GM19328 (cell line): ENCODE results near the gene HOXB1.

Source experiments
- ATAC-seq: cut with Tn5 transposase; IDR thresholded peaks from one replicate; pipeline ENCODE4 v1.9.1; 2021; ENCODE audit warnings: mild to moderate bottlenecking, moderate library complexity; ENCODE audit not compliant: unreplicated experiment

HOXB1 gene

DNA sequence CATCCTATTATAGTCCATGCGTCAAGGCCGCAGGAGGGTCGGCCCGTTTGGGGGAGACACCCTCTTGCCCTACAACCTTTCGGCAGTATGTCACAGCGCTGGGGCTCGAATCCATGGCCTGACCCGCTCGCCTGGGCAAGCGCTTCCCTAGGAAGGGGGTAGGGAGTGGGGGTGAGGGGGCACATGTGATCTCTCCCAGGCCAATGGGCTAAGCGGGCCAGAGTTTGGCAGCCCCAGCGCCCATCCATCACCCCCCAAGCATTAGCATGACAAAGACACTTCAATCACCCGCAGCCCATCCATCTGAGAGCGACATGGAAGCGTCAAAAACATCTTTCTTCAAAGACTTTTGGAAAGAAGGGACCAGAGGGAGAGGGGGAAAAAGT is at the start of gene HOXB1:
HOXB1 (minus strand) TSS at position 125 of the 386 bp plus-strand sequence; CDS start at position 18, 107 bp downstream.
- ATAC-seq: no peak

DNA sequence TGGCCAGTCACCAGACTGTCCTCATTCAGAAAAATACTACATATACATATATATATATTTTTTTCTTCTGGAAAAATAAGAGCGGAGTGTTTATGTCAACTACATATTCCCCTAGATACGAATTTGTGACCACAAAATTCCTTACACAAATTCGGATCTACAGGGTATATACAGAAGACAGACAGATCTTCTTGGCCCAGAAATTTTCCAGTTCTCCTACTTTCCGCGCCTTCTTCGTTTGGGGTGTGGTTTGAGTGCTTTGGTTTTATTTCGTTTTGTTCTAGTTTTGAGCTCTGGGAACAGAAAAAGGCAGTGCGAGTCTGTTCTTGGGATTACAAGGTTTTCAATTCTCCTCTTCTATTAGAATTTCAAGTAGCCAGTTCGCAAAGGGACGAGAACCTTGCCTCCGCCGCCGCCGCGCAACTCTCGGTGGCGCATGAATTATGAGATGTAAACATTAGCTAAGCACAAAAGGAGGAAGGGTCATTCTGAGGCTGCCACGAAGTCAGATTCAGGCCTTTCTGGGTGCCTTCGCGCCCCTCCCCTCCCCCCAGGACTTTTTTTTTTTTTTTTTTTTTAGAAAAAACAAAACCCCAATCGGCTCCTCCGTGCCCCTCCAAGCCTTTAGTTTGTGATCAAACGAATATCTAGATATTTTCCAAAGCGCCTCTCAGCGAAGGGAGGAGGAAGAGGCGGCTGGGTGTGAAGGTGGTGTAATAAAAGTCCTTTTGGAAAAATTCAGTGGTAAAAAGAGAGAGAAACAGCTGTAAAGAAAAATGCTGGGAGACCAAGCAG is 49.1 kb upstream of the HOXB1 start:
- ATAC-seq: no peak

DNA sequence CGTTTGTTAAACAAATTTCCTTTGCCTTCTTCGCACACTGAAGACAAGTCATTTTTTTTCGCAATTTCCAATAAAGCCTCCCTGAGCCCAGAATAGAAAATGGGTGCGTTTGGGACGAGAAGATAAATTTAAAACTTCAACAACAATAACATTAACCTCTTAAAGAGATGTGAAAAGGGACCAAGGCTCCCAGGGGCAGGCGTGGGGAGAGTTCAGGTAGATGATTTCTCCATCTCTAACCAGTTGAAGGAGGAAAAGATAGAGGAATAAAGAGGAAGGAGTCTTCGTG is 48.6 kb upstream of the HOXB1 start:
- no peak for ATAC-seq

DNA sequence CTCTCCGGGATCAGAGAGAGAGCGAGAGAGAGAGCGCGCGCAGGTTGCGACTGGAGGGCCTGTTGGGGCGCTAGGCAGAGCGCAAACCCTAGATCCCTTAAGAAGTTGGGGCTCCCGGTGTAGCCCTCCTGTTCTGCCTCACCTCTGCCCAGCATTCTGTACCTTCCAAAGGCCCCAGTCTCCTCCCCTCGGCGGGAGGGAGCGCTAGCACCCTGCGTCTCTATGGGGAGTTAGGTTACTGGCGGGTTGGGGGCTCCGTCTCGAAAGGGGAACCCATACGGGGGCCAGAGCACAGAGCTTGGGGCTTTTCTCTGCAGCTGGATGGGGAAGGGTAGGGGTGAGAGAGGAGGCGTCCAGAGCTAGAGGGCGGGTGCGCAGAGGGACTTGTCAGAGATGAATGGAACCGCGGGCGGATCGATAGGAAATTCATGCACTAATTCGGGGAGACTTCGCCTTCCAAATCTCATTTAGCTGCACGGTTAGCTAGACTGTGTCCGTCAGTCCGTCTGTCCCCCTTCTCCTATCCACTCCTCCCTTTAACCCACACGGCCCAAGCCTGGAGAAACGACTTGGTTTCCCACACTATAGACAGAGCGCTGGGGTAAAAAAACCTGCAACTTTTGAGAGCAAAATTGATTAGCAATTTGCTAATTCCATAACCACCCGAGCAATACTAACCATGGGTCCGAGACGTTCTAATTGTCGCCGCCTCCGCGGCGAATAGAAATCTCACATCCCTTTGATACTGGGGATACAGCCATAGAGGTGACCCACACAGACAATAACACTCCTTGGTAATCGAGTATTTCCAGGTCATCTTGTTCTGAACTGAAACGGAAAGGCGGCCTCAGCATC is 48.0 kb upstream of the HOXB1 start:
- ATAC-seq: no peak

DNA sequence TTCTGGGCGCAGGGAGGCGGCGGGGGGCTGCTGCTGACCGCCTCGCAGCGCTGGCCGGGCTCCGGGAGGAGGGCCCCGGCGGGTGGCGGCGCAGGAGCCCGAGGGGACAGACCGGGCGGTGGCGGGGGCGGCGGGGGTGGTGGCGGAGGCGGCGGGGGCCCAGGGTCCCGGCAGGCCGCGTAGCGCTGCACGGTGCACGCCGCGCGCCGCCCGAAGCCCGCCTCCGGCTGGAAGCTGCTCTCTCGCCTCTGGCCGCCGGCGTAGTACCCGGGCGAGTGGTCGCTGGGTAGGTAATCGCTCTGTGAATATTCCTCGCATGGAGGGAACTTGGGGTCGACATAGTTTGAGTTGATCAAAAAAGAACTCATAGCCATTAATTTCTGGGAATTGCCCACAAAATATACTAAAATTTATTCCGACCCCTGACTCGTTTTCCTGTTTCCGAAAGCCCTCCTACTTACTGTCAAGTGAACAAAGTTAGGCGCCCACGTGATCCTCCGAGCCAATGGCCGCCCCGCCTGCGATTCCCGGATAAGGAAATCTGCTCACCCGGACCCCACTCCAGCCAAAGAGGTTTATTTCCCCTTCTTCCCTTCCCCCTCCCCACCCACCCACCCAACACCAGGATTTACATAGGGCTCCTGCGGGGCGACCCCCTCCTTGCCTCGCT is 47.3 kb upstream of the HOXB1 start, which contains the start of gene HOXB4:
HOXB4 (minus strand) TSS at position 405 of the 670 bp plus-strand sequence; CDS start at position 374, 31 bp downstream.
- ATAC-seq: no peak

DNA sequence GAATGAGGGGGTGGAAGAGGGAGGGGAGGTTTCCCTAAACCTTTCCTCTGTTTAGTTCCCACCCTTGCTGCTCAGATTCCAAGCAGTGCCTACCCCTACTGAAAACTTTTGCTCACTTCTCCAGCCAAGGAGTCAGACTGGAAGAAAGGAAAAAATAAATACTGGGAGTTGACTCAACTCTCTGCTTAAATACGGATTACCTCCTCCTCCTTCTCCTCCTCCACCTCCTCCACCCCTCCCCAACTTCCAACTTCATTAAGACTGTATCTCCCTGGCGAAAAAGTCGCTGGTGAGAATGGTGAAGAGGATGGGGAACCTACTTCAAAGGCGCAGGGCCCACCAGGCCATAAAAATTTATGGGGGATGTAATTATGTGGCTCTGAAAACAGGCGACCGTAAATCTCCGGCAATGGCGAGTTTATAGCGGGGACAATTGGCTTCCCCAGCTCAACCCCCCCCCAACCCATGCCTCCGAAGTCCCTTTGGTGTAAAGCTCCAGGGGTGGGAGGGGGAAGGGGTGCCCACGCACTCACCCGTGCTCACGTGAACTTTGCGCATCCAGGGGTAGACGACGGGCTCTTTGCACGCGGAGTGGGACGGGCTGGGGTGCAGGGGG is 46.6 kb upstream of the HOXB1 start:
- ATAC-seq: no peak

DNA sequence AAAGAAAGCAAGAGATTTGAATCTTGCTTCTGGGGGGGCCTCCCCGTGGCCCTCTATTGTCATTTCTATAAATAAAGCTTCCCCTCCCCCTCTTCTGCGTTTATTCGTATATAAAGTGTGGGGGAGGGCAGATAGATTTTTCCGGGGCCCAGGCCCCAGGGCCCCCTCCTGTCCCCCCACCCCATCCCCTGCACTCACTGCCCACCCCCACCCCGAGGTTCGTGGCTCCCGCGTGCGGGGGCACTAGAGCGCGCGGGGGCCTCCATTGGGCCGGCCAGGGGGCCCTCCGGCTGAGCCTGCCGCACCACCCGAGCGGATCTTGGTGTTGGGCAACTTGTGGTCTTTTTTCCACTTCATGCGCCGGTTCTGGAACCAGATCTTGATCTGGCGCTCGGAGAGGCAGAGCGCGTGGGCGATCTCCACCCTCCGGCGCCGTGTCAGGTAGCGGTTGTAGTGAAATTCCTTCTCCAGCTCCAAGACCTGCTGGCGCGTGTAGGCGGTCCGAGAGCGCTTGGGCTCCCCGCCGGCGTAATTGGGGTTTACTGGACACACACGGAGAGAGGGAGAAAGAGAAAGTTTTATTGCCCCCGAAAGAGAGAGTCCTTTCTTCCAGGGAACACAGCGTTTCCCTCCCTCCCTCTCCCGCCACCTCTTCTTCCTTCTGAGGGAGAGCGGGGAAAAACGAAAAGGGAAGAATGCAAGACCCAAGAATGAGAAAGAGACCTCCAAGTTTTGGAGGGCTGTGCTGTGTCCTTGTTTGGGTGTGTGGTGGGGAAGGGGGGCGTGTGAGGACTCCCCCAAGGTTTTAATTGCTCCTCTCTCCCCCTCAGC is 45.9 kb upstream of the HOXB1 start:
- ATAC-seq: no peak

DNA sequence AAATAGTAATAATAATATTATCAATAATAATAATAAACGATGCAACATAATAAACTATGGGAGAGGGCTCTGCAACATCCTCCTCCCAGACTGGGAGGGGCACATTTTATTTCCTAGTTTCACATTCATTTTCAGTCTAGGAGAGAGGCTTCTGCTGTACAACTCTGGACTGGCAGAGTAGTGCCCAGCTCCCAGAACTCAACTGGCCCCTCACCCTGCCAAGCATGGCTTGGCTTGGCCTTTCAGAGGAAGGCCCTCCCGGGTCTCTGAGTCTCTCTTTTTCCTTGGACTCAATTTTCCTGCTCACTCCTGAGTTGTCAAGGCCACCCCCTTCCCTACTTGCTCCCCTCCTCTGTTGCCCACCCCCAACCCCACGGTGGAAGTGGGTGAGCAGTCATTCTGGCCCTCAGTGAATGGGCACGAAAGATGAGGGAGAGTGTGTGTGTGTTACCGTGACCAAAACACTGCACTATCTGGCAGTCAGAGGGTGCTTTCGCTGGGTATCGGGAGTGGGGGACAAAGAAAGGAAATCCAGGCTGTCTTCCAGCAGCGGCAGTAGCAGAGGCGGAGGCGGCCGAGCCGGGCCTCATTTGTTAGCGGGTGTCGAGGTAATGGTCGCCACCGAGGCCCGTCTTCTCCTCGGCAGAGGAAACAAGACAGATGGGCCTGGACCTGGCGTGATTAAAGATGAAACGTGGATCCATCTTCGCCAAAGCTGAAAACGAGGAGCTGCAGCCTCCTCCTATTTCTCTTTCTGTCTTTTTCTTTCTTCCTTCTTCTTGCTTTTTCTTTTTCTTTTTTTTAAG is 45.1 kb upstream of the HOXB1 start:
- ATAC-seq: no peak

DNA sequence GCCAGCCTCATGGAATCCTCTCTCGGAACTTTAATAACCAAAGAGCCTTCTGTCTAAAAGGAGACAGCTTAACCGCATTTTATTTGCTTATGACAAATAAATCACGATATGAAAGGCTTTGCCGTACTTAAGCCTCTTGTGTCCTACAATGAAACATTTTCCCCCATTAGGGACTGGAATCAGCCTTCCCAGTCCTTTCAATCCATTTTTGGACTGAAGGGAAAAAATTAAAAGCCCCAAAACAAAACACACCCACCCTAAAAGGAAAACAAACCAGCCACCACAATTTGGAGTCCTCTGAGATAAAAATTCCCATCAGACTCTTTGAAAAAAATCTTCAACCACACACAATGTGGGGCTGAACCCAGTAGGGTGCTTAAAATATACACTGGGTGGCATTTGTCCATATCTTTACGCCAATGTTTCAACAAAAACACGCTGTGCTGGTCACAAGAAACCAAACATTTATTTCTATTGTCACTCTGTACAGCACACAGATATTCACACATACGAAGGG is 44.3 kb upstream of the HOXB1 start:
- no peak for ATAC-seq

DNA sequence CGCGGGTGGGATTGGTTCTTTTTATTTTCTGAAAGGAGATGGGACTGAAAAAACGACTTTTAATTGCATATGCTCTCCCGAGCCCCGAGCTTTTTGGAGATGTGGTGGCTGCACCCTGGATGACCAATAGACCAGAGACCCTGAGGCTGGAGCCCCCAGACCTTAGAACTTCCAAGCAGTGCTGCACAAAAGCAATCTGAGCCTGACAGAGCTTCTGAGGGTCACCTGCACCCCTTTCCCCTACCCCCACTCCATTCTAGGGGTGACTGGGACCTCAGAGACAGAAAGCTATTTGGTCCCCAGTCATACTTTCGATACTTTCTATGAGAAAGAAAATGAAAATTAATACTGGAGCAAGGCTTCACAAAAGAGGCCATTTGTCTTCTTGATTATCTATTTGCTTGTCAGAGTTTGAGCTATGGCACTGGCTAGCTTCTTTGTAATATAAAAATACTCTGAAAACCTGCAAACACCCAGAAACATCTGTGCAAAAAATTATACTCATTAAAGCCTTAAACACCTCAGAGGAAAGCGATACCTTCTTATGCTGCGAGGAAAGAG is 43.8 kb upstream of the HOXB1 start:
- no peak for ATAC-seq

DNA sequence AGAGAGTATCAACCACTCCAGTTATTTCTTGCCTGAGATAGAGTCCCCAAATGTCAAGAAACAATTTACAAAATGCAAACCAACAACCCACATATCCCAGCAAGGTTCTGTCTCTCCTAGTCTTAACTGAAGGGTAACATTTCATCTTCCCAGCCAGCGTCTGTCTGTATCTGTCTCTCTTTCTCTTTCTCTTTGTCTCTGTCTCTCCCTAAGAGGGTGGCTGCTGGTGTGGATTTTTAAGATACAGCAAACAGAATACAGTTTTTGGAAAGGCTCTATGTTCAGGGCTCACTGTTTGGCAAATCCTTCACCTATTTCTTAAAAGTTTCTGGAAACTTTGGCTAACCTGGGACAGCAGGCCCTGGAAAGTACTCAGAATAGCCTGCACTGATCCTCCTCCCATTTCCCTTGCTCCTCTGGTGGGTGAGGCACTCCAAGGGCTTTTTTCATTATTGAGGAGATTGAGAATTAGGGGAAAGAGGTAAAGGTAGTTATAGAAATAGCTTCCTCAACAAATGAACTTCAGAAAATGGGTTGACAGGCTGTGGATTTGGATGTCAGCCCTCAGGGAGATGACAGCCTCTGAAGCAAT is 41.1 kb upstream of the HOXB1 start:
- no peak for ATAC-seq

DNA sequence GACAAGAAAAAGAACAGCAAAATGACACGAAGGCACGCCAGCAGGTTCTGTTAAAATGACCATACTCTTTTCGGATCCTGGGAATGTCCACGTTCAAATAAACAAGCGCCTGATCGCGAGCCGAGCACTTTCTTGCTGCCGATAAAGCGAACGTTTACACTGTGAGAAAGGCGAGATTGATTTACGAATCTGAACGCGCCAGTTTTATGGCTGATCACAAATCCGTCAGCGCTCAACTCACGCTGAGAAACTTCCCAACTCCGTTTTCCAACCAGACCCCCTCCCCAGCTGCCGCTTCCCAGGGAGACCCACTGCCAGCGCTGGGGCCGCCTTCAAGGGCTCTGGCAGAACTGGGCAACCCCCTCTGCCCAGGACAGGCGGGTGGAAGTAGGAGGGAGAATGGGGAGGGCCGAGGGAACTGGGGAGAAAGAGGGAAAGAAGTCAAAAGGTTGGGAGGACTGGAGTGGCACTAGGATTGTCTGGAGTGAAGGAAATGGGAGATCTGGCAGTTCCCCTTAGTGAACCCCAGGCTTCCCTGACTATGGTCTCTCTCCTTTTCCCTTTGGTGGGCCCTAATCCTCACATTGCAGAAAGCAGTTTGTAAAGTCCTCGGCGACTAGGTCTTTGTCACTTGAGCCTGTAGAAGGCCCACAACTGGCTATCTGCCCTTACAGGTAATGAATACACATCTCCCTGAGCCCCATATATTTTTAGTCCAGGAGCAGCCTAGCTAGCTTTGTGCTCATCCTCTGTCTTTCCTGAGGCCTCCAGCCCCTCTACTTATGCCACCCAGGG is 40.4 kb upstream of the HOXB1 start:
- no peak for ATAC-seq

DNA sequence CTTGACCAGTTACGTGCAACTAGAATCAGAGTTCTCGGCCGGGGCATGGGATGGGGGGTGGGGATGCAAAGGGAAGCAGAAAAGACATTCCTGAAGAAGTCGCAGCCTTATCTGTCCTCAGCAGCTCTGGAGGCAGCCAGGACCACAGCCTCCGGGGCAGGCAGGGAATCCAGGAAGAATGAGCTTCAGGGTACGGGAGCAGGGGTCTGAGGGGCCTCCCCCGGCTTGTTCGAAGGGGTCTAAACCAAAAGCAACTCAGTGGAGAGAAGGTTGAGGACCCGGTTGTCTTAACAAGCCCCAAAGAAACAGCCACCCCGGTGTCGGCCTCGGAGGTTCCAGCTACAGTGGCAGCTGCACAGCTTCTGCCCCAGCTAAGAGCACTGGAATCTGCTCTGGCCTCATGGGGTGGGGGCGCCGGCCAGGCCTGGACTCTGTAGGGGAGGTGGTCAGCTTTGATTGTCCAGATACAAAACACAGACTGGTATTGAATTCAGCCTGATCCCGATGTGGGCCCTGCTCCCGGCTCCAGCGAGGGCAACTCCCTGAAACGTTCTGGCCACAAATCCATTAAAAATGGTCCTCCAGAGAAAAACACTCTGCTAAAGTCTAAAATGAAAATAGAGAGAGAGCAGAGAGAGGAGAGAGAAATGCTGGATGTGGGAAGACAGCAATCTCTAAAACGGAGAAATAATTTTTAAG is 39.7 kb upstream of the HOXB1 start:
- no peak for ATAC-seq

DNA sequence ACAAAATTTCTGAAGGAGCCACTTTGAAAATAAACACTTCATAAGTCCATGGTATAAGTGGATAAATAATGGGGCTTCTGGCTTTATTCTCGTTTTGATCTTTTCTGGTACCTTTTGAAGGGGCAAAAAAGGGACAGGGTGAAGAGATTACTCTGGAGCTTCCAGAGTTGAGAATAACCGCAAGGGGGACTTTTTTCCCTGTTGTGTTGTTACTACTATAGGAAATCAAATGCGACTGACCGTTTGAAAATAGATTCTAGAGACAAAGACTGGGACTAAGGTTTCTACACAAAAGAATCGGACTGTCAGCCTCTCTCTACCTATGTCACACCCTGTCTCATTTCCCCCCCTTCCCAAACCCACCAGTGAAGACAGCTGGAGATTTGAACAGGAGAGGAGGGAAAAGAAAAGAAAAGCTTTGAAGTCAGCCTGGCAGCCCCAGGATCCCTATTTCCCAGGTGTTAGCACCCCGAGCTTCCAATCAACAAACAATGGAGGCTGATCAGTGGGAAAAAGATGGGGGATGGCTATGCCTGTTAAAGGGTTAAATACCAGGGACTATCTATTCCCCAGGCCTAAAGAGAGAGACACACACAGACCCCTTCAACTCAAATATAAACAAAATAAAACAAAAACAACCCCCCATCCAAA is 39.0 kb upstream of the HOXB1 start:
- no peak for ATAC-seq

DNA sequence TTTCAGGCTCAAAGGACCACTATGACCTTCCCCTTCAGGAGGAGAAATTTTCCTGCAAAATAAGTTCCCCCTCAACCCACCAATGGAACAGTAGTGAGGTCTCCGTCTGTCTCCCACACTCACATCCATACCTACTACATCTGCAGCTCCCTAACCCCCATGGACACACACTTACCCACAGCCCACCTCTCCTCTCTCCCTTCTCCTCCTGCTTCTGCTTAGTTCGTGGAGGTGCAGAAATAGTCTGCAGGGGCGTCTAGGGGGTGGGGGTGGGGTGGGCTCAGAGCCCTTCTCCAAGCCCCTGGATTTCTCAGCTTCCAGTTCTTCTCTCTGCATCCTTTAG is 38.4 kb upstream of the HOXB1 start:
- no peak for ATAC-seq

DNA sequence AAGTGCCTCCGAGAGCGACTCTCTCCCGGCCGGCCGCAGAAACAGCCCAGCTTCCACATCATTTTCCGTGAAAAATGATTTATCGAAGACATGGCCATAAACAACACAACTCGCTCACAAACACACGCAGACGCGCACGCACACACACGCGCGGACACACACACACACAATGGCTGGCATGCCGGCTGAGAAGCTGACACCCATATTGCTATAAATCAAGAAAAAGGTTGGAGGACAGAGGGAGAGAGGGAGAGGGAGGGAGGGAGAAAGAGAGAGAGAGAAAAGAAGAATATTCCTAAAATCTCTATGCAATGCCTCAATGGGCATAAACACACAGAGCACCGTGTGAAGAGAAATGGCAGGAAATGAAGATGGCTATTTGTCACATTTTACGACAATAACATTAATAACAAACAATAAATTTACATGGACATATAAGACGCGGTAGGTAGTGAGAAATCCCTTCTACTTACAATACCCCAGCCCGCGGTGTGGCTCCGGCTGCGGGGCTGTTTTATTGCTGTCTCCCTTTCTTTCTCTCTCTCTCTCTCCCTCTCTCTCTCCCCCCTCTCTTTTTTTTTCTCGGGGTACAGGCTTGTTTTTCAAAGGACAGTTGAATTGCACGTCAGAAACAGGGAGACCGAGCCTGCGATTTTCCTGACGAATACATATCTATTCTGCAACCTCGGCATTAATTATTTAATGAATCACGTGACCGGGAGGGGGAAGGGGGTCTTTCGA is 37.9 kb upstream of the HOXB1 start:
- ATAC-seq: no peak
